AG09309 (cell line): ENCODE results near the gene PHKB.

Source experiments
- DNase-seq: peaks from one replicate; pipeline ENCODE4 v3.0.0-alpha.2; 2010; ENCODE audit warnings: low read depth
- H3K4me3 ChIP-seq: 2 replicates; pipeline ENCODE4 v1.5.1; 2011; ENCODE audit warnings: mild to moderate bottlenecking, low read depth, low read length, moderate library complexity; ENCODE audit not compliant: control insufficient read depth
- TF ChIP-seq, protein P1 (sequence below): IDR thresholded peaks from 2 replicates; pipeline ENCODE4 v1.5.1; 2011; ENCODE audit warnings: mild to moderate bottlenecking, low read depth, low read length, inconsistent platforms; ENCODE audit not compliant: insufficient read depth, control insufficient read depth; ENCODE audit errors: missing control alignments

The PHKB gene

DNA sequence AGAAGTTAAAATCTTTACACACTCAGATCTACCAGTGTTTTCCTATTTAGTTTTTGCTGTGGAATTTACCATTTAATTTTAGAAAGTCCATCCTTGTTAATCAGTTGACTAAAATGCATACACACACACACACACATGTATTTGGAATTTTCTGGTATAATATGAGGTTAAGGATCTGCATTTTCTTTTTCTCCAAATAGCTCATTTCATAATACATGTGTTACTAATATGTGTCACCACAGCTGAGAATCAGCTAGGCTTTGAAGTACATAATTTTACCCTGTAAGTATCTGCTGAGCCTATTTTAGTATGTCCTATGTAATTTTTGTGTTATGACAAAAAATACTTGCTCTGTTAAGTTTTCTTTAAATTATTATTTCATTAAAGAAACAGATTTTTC, 143.2 kb downstream of the PHKB start:
- TF ChIP-seq, protein P1, sequence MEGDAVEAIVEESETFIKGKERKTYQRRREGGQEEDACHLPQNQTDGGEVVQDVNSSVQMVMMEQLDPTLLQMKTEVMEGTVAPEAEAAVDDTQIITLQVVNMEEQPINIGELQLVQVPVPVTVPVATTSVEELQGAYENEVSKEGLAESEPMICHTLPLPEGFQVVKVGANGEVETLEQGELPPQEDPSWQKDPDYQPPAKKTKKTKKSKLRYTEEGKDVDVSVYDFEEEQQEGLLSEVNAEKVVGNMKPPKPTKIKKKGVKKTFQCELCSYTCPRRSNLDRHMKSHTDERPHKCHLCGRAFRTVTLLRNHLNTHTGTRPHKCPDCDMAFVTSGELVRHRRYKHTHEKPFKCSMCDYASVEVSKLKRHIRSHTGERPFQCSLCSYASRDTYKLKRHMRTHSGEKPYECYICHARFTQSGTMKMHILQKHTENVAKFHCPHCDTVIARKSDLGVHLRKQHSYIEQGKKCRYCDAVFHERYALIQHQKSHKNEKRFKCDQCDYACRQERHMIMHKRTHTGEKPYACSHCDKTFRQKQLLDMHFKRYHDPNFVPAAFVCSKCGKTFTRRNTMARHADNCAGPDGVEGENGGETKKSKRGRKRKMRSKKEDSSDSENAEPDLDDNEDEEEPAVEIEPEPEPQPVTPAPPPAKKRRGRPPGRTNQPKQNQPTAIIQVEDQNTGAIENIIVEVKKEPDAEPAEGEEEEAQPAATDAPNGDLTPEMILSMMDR = no peak
- DNase-seq = no peak
- no peak overlapping the region for H3K4me3 ChIP-seq

DNA sequence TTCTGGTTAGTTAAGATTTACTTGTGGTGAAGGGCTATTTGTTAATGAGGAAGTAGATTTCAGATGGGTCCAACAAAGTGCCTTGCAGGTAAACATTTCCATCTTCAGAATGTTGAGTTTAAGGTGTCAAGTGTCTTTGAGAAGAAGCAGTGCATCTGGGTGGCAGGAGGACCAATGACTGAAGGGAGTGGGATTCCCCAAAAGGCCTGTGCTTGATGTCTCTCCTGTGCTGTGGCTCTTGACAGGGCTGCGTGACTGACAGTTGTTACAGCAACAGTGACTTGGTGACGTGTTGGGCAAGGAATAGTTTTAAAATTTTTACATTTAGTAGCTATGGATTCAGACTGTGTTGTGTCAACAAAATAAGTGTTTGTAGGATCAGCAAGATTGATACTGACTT, 149.9 kb downstream of the PHKB start:
- TF ChIP-seq, protein P1 = no peak
- H3K4me3 ChIP-seq = no peak overlapping the region
- no peak for DNase-seq

DNA sequence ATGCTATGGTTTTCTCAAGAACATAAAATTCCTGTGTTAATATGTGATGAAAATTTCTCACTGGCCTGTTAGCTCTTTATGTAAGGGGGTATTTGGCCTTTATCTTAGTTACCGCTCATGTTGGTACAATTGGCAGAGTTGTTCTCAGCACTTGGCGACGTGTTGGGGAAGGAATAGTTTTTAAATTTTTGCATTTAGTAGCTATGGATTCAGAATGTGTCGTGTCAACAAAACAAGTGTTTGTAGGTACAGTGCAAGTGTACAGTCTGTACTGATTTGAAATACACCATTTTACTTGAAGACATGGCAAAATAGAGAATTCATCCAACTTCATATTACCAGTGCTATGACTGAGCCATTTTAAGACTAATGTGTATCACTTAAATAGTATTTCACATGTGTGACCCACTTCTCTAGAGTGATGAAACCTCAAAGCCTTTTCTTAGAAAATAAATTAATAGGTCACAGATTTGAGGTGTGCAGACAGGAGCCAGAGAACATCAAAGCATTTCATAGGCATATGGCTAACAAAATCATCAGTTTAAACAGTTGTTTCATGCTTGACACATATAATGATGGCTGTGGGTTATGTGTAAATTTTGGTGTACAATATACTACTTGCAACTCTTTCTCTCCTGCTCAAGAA, 150.8 kb downstream of the PHKB start:
- TF ChIP-seq, protein P1 = no peak
- H3K4me3 ChIP-seq = no peak overlapping the region
- DNase-seq = no peak

DNA sequence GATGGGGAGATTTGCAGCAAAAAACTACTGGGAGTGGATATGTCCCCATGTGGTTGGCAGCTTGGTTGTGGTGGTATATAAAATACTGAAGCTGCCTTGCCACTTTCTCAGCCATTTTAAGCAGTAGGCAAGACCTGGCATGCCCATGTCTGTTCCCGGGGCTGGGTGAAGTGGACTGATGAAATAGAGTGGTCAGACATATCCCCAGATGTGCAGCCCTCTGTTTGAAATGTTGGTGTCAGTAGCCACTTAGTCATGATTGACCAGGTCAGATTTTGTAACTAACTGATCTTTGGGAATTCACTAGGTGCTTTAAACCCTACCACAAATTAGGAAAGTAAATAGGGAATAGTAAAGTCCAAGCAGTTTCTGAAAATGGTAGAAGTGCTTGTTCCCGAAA, 151.6 kb downstream of the PHKB start:
- TF ChIP-seq, protein P1 = no peak
- no peak overlapping the region for H3K4me3 ChIP-seq
- DNase-seq = no peak

DNA sequence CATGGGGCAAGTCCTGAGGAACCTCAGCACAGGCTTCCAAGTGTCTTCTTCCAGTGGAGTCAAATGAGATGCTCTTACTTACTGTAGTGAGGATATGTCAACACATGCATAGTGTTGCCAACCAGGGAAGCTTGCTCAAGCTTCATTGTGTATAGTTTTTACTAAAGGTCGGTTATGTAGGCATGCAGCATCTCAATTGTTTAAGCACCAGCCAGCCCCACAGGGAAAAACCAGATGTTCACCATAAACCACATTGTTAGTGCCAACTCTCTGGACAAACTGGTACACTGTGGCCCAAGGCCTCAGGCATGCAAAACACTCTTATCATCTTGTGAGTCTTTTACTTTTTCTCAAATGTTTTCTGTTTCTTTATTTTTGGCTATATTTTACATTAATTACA, 152.1 kb downstream of the PHKB start:
- H3K4me3 ChIP-seq = no peak overlapping the region
- DNase-seq = no peak
- TF ChIP-seq, protein P1 = no peak

DNA sequence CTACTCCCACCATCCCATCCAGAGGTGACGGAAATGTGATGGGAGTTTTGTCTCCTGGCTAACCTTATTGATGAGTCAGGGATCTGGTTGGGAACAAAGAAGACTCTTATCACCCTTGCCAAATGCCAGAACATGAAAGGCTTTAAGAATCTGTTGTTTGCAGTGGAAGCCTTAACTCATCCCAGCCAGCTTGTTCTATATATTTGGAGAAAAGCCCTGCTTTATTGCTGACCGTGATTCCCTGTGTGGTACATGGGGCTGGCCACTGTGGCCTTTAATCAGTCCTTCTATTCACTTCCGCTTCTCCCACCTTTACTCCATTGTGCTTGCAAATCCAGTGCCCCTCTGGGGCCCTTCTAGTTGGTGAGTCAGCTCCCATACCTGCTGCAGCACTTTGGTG, 156.6 kb downstream of the PHKB start:
- DNase-seq = no peak
- TF ChIP-seq, protein P1 = no peak
- no peak overlapping the region for H3K4me3 ChIP-seq

DNA sequence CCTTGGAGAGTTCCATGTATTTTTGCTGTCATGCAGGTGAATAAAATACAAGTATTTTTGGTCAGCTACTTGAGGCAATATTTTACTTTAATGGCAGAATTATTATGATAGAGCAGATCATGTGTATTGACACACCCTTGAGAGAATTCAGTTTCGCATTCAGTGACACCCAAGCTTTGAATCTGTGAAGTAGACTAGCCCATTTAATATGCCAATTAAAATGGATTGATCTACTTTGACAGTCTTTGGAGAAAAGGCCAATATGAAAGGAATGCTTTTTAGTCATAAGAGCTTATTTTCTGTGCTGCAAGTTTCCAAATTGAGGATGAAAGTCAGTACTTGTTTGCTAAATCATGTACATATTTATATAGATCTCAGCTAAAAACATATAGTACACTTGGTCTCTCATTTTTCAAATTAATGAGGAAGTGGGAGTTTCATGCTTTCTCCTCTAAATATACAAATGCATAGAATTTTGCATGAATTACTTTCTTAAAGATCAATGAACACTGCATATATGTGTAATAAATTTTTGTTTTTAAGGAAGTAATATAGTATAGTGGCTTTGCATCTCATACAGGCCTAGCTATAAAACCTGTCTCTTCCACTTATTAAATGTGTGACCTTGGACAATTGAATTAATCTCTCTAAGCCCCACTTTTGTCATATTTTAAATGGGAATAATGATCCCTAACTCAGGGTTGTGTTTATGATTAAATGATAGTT, 161.5 kb downstream of the PHKB start:
- no peak overlapping the region for H3K4me3 ChIP-seq
- no peak for DNase-seq
- TF ChIP-seq, protein P1 = no peak
